SHP77 treated with DMSO at 0.1 percent for 48 hours (cell line): Measurements from ENCODE around the gene DNAH5.
"Not testable (repeated sequence)": the region's sequence is repeated elsewhere in the genome, so short reads cannot be mapped to it uniquely, and the experiment has no call there.

Source experiments
- DNase-seq: peaks from one replicate; lab custom pipeline; 2025; lab: John Stamatoyannopoulos, UW

Gene DNAH5, protein sequence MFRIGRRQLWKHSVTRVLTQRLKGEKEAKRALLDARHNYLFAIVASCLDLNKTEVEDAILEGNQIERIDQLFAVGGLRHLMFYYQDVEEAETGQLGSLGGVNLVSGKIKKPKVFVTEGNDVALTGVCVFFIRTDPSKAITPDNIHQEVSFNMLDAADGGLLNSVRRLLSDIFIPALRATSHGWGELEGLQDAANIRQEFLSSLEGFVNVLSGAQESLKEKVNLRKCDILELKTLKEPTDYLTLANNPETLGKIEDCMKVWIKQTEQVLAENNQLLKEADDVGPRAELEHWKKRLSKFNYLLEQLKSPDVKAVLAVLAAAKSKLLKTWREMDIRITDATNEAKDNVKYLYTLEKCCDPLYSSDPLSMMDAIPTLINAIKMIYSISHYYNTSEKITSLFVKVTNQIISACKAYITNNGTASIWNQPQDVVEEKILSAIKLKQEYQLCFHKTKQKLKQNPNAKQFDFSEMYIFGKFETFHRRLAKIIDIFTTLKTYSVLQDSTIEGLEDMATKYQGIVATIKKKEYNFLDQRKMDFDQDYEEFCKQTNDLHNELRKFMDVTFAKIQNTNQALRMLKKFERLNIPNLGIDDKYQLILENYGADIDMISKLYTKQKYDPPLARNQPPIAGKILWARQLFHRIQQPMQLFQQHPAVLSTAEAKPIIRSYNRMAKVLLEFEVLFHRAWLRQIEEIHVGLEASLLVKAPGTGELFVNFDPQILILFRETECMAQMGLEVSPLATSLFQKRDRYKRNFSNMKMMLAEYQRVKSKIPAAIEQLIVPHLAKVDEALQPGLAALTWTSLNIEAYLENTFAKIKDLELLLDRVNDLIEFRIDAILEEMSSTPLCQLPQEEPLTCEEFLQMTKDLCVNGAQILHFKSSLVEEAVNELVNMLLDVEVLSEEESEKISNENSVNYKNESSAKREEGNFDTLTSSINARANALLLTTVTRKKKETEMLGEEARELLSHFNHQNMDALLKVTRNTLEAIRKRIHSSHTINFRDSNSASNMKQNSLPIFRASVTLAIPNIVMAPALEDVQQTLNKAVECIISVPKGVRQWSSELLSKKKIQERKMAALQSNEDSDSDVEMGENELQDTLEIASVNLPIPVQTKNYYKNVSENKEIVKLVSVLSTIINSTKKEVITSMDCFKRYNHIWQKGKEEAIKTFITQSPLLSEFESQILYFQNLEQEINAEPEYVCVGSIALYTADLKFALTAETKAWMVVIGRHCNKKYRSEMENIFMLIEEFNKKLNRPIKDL (N-terminal part only)

DNA sequence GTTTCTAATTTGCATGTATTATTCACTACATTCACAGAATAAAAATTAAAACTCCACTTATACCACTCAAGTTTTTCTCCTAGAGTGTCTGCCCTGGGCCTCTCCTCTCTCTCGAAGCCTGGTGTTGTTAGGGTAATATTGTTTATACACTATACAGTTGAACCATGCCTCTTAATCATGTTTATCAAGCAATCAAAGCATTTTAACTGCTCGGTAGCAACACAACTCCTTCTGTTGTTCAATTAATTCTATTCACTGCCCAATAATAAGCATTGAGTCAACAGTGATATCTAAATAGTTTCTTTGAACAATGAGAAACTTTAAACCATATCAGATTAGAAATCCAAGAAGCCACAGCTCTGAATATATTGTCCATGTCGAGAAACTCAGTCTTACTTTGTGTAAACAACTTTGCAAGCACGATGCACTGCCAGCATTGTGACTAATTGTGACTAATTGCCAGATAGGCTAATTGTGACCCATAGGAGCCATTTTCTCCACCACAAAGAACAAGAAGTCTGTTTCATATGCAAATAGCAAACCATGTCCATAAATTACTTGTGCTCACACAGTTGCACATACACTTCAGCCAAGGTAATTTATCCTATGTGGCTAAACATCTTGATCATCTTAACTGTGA, at the start of gene DNAH5:
Gene DNAH5, minus strand, starts transcription at position 129 of the 640 bp plus-strand sequence. CDS start 250 bp downstream, outside the sequence.
- DNase-seq = no peak

DNA sequence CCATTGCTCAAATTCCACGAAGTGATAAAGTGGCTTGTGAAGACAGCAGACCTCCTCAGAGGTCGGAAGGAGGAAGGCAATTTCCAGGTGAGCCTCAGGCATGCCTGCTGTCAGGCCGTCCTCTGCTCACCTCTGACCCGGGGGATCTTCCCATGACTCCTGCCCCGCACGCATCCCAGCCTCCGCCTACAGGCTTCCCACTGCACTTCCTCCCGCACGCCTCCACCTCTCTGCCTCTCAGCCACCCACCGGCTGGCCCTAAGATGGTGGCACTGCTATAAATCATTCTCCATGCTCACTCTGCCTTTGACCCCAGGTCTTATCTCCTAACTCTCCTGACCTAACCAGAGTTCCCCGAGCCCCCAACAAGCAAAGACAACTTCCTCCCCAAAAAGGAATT, 49.4 kb upstream of the DNAH5 start:
- DNase-seq = no peak

GRCh38 chr5:13992795-13993194, 48.3 kb upstream of the DNAH5 start:
- no peak for DNase-seq

- DNase-seq = no peak
These were observed 46.9 kb upstream of the DNAH5 start for GRCh38 chr5:13991365-13991764.

- DNase-seq = no peak
These were observed 46.4 kb upstream of the DNAH5 start for GRCh38 chr5:13990896-13991295.

GRCh38 chr5:13989832-13990231, 45.3 kb upstream of the DNAH5 start:
- DNase-seq = no peak

- peak; percentile 72 for DNase-seq
These were observed 43.5 kb upstream of the DNAH5 start for GRCh38 chr5:13987843-13988464.

DNA sequence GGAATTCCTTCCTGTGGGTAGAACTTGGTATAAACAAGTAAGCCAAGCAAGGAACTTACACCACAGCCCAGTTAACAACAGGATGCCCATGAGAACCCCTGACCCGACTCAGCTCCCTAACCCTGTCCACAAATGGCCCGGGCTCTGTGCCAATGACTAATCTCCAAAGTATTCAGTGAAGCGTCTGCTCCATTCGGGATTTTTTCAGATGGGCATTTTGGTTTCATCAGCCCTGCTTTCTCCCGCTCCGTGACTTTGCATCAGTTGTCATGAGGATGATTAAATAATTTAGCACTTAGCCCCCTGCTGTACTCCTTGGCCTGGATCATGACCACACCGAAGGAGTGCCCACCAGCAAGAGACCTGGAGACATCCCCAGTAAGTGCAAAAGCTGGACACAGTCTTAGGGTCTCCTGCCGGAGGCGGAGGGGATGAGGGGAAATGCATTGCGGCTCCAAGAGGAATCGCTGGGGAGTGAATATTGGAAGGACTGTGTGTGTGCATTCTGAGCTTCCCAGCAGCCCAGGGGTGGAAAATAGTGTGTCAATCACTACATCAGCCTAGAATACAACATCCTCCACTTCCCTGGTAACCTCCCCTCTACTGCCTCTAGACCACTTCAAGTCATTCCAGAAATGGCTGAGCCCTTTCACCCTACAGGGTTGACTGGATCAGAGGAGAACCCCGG, 41.4 kb upstream of the DNAH5 start:
- DNase-seq = no peak

DNA sequence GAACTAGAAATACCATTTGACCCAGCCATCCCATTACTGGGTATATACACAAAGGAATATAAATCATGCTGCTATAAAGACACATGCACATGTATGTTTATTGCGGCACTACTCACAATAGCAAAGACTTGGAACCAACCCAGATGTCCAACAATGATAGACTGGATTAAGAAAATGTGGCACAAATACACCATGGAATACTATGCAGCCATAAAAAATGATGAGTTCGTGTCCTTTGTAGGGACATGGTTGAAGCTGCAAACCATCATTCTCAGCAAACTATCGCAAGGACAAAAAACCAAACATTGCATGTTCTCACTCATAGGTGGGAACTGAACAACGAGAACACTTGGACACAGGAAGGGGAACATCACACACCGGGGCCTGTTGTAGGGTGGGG, 40.4 kb upstream of the DNAH5 start:
- not testable (repeated sequence) for DNase-seq

GRCh38 chr5:13976867-13977830, 32.7 kb upstream of the DNAH5 start:
- peak; percentile 40 for DNase-seq

- DNase-seq = no peak
These were observed 31.7 kb upstream of the DNAH5 start for GRCh38 chr5:13976223-13976622.

GRCh38 chr5:13975246-13975645, 30.8 kb upstream of the DNAH5 start:
- no peak for DNase-seq

- DNase-seq = no peak
These were observed 29.2 kb upstream of the DNAH5 start for GRCh38 chr5:13973724-13974123.

- DNase-seq = no peak
These were observed 27.5 kb upstream of the DNAH5 start for GRCh38 chr5:13972029-13972428.

GRCh38 chr5:13957032-13957645, 12.7 kb upstream of the DNAH5 start:
- DNase-seq = peak; percentile 84

DNA sequence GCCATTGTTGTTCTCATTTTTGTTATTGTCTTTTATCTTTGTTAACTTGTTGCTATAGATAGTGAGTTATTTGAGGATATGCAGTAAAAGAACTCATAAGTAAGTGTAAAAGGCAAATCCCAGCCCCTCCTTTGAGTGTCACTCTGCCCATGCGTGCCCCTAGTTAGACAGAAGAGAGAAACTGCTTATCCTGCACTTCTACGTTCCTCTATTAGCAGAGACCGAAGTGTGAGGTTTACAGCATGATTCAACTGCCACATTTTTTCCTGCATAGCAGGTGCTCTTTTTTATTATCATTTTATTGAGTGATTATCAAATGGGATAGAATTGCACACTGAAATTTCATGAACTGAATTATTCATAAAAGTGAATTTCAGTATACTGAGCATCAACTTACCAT, 12.0 kb upstream of the DNAH5 start:
- DNase-seq = no peak

DNA sequence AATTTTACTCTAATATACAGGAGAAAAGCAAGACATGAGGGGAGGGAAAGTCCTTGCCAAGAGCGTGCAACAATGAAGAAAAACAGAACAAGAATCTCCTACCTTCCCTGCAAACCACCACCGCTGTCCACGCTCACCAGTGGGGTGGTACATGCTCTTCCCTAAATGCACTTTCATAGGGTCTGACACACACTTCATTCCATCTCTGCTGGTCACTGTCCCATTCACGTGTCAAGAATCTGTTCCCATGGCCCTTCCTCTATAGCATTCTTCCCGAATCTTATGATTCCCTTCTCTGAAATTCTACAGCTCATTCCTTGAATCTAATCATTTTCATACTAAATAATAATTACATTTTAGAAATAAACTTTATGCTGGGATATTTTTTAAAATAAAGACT, 11.4 kb upstream of the DNAH5 start:
- no peak for DNase-seq

DNA sequence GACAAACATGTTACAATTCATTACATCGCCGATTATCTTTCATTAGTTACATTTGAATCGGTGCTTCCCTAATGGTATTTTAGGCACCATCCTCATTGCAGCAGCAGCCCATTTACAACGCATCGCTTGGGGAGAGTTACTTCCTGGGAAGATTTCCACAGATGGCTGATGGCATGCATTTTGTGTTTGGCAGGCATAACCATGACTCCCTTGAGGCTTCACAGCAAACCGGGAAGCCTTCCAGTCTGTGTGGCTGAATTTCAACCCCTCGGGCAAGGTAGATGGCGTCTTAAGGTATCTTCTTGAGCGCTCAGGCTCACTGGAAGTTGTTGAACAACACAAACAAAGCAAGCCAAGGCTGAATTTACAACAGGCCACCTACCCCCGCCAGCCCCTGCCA, 1.6 kb upstream of the DNAH5 start:
- DNase-seq = no peak

- no peak for DNase-seq
These were observed 783 bp upstream of the DNAH5 start for GRCh38 chr5:13945271-13945670.
